Stromal cell of bone marrow (primary cell): ENCODE measurements around the gene HELT.
"Not testable (repeated sequence)": the region's sequence is repeated elsewhere in the genome, so short reads cannot be mapped to it uniquely, and the experiment has no call there.

Experiments used
- DNase-seq: peaks from one replicate; pipeline ENCODE4 v3.0.0-alpha.2; 2012; ENCODE audit warnings: low read depth

HELT gene, protein sequence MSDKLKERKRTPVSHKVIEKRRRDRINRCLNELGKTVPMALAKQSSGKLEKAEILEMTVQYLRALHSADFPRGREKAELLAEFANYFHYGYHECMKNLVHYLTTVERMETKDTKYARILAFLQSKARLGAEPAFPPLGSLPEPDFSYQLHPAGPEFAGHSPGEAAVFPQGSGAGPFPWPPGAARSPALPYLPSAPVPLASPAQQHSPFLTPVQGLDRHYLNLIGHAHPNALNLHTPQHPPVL

DNA sequence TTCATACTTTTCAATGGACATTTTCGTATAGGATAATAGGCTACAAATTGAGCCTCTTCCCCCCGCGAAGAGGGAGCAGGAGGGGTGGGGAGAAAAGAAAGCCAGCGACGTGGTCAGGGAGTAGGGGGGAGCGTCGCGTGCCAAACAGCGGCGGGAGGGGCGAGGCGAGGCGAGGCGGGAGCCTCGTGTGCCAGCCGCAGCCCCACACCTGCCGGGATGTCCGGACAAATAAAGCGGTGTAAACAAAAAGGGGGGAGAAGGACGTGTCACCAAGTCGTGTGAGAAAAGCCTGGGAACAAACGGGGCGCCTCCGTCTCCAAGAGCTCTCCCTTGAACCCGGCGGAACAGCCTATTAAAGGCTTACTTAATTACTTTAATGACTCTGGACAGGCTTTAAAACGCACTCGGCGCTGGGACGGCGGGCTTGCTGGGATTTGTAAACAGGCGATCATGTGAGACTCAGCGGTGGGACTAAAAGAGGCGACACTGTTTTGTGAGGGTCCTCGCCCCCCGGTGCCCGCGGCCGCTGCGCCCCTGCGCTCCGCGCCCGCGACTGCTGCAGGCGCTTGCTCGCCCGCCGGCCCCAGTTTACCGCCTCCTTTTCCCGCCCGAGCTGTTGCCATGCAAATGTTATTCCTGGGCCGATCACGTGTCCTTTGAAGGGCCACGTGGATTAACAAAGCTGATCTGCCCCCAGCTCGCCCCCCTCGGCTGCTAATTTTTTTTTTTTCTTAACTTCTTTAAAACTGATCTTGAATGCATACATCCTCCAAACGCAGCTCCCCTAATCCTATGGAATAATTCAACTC, at the start of gene HELT:
HELT (plus strand) TSS at position 527 of the 809 bp plus-strand sequence. CDS start 439 bp downstream, outside the sequence.
- no peak for DNase-seq

DNA sequence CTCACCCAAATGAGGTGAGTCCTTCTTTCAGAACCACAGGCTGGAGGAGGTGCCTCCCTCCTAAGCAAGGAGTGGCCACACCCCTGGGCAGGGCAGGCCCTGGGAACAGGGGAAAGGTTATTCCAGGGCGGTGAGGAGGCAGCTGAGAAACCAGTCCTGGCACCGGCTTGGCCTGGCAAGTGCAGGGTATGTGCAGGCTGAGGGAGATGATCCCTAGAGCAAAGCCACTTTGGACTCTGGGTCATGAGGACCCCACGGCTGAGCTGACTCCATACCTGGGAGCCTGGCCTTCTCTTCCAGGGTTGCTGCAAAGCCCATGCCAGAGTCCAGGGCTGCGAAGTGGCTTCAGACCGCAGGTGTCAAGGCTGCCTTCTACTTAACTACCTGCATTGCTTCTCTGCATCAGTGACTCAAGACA, 49.5 kb upstream of the HELT start:
- no peak for DNase-seq

DNA sequence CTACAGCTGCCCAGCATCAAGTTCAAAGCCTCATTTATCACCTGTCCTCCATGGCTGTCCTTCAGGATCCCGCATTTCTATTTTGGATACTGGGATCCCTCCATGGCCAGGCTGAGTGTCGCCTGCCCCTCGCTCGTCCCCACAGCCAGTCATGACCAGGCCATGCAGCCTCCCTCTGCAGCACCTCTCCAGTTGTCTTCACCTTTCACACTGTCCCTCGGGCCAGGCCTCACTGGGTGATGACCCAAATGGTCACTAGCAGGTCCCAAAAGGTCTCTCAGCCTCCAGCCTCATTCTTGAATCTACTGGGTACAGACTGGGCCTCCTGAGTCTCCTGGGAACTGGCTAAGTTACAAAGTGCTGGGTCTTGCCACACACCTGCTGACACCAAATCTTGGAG, 48.7 kb upstream of the HELT start:
- no peak for DNase-seq

DNA sequence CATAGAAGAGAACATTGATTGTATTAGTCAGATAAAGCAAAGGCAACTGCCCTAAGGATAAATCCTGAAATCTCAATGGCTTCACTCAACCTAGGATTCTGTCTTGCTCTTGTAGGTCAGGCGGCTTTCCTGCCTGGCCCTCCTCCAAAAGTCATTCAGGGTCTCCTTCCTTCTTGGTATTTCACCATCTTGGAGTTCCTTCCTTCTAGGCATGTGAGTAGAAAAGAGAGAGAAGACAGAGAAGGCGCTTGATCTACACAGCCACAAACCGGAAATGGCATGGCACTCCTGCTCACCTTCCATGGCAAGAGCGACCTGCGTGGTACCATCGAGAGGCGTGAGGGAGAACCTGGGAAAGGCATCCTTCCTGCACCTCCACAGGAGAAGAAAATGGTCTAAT, 45.3 kb upstream of the HELT start:
- no peak for DNase-seq

DNA sequence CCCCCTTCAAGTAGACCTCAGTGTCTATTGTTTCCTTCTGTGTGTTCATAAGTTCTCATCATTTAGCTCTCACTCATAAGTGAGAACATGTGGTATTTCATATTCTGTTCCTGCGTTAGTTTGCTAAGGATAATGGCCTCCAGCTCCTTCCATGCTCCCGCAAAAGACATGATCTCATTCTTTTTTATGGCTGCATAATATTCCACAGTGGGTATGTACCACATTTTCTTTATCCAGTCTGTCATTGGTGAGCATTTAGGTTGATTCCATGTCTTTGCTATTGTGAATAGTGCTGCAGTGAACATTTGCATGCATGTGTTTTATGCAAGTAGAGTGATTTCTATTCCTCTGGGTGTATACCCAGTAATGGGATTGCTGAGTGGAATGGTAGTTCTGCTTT, 41.9 kb upstream of the HELT start:
- not testable (repeated sequence) for DNase-seq

DNA sequence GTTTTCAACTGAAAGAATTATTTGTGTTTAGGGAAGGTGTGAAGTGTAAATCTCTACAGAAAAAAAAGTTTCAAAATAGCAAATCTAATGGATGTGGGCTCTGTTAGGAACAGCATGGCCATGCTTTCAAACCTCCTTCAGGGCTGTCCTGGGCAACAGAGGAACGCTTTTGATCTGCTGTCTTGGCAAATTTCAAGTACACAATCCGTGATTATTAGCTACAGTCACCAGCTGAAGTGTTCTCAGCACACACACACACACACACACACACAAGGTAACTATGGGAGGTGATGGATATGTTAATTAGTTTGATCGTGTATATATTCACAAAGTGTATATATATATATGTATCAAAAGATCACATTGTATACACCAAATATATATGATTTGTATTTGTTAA, 40.5 kb upstream of the HELT start:
- DNase-seq, result no peak

DNA sequence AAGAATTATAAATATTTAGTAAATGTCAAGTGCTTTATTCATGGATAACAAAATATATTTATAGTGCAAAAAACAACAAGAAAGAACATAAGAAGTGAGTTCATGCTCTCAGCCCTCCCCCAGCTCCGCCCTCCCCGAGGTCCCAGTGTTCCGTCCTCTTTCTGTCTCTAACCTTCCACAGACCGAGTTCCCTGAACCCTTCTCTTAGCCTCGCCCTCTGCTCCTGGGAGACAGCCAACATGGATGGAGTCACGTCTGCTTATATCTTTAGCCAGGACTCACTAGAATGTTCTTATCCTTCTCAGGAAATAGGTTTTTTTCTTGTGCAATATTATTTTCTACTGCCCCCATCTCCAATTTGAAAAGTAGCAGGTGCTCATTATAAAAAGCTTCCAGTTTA, 40.1 kb upstream of the HELT start:
- DNase-seq, result no peak

DNA sequence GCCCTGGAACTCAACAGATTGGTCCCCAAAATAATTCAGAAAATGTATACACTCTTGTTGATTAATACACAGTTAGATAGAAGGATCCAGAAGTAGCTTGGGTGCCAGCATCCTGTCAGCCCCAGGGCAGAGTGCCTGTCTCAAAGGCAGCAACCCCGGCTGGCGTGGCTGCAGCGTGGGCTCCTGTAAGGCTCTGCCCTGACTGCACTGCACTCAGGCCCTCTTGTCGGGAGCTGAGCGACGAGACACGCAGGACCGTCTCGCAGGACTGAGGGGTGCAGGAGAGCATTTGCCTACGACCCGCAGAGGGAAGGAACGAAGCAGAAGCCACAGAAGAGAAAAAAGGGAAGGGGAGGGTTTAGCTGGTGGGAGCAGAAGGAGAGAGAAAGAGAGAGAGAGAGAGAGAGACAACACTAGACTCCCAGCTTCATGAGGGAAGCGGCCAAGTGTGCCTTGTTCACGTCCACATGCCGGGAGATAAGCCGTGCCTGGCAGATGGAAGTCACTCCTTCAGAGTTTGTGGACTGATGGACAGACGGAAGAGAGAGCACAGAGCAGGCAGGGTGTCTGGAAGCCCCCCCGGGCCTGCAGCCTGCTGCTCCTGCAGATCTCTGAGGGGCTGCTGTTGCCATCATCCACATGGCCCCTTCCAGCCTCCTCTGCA, 38.7 kb upstream of the HELT start:
- no peak for DNase-seq

DNA sequence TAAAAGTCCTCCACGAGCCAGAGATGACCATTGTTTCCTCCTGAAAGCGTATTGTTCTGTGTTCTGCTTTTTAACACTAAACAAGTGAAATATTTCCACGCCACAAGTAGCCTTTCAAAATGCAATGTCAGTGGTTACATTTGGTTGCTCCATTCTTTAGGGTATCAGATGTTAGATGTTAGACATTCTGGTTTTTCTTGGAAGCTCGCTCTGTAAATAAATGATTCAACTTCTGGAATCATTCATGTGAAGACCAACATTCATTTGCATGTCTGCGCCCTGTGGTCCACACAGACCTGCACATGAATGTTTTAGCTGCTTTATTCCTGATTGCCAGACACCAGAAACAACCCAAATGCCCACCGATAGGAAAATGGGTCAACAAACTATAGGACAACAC, 38.0 kb upstream of the HELT start:
- DNase-seq, result no peak

DNA sequence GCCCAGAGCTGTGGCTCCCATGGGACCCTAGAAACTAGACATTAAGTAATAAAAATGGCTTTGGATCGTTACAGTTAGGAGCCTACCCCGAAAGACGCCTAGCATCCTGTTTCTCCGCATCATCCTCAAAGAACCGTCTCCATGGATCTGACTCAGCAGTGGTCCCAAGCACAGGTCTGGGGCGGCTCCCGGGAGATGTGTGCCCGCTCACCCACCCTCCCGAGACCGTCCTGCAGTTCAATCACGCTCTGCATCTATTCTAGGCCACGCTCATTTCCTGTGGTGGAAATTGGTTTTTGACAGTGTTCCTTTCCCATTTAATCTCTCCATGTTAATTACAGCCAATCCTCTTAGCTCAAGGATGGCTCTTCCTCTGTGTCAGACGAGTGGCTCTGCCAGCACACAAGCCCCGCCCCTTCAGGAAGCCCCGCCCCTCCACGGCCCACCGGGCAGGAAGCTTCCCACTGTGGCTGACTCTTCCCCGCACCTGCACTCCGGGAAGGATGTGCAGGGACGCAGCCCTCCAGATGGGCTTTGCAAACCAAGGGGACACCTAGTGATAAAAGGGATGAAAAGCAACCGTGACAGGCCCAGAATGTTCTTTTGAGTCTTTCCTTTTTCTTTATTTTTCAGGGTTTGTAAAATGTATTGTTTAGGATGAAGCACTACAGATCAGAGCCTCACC, 34.5 kb upstream of the HELT start:
- peak; percentile 13 for DNase-seq

DNA sequence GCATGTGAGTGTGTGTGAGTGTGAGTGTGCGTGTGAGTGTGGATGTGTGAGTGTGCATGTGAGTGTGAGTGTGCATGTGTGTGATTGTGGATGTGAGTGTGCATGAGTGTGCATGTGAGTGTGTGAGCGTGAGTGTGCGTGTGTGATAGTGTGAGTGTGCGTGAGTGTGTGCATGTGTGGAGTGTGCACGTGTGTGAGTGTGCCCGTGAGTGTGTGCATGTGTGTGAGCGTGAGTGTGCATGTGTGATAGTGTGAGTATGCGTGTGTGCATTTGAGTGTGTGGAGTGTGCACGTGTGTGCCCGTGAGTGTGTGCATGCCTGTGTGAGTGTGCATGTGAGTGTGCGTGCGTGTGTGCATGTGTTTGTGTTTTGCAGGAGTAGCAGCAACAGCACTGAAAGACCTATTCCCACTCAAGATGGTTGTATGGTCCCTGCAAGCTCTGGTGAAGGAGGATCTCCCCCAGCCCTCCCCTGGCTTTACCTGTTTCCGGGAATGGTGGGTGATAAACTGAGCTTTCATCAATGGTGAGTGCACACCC, 30.7 kb upstream of the HELT start:
- DNase-seq, result no peak

DNA sequence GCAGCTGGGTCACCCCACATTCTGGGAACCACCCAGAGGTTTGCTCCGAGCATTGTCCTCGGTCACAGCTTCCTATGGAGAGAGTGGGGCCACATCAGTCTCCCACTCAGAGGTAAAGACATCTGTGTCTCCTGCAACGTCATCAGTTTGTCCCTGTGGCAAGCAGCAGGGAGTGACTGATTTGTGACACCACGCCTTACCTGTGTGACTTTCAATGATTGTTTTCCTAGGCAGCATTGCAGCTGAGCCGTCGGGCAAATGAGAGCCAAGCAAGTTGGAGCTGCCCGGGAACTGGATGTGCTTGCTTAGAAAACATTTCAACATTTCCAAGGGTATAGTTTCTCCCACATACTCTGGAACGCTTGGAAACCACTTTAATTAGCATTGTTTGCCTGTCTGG, 29.7 kb upstream of the HELT start:
- DNase-seq, result no peak

DNA sequence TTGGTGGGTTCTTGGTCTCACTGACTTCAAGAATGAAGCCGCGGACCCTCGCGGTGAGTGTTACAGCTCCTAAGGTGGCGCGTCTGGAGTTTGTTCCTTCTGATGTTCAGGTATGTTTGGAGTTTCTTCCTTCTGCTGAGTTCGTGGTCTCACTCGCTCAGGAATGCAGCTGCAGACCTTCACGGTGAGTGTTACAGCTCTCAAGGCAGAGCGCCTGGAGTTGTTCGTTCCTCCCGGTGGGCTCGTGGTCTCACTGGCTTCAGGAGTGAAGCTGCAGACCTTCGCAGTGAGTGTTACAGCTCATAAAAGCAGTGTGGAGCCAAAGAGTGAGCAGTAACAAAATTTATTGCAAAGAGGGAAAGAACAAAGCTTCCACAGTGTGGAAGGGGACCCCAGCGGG, 29.0 kb upstream of the HELT start:
- not testable (repeated sequence) for DNase-seq

DNA sequence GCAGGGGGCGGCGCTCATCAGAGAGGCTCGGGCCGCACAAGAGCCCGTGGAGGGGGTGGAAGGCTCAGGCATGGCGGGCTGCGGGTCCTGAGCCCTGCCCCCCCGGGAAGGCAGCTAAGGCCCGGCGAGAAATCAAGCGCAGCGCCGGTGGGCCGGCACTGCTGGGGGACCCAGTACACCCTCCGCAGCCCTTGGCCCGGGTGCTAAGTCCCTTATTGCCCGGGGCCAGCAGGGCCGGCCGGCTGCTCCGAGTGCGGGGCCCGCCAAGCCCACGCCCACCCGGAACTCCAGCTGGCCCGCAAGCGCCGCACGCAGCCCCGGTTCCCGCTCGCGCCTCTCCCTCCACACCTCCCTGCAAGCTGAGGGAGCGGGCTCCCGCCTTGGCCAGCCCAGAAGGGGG, 28.2 kb upstream of the HELT start:
- DNase-seq, result not testable (repeated sequence)

DNA sequence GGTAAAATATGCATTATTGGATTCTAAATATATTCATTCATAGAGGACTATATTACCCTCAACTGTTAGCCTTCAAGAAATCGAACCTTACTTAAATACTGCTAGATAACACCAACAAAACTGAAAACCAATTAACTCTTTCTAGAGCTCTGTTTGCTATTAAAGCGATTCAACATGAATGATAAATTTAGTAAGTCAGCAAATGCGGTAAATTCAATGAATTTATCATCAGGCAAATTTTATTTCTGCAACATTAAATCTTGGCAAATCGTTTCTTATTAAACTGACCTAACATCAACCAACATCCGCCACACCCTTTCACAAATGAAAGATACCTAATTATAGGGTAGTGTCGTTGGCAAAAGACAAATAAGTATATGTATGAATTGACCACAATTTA, 26.4 kb upstream of the HELT start:
- DNase-seq, result no peak

DNA sequence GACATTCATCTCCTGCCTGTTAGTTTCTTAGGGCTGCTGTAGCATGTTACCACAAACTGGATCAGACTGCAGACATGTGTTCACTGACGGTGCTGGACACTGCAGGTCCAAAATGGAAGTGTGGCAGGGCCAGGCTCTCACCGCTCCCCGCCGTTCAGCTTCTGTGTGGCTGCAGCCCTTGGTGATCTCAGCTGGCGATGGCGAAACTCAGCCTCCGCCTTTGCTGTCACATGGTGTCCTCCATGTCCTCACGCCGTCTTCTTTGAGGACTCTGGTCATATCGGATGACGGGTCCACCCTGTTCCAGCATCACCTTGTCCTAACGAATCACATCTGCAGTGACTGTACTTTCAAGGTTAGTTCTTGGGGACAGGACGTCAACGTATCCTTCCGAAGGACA, 25.9 kb upstream of the HELT start:
- DNase-seq, result no peak

DNA sequence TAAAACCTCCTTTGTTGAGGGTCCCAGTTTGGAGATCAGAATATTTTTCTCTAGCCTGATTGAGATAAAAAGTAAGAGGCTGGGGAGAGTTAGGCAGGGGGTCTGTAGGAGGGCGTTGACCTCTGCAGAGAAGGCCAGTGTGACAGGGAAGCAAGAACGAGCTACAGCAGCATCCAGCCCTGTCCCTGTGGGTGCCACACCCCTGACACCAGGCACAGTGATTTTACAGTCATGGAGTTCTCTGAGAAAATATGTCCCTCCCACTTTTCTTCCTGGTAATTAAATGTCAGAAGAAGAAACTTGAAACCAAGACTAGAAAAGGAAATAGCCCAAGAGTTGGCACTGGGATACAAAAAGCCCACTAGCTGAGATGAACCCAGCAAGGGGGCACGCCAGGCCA, 25.0 kb upstream of the HELT start:
- DNase-seq, result no peak

DNA sequence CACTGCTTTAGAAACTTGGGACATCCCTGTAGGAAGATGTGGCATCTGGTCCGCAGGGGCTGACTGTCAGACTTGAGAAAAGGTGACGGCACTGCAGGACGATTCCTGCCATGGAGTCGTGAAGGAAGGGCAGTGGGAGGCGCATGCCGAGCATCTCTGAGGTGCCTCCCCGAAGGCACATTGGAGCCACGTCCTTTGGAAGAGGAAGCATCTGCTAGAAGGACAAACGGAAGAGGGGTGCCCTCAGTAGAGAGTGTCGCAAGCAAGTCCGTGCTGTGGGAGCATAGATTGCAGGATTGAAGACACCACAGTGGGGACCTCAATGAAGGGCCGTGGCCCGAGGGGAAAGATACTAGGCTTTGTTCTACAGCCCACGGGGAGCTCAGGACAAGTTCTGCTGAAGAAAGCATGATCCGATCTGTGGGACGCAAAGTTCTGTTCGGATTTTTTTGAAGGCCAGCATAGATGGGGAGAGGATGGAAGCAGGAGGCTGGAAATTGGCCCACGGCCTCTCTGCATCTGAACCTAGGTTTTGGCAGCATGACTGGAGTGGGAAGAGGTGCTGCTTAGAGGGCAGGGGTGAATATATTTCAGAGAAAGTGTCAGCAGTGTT, 24.2 kb upstream of the HELT start:
- no peak for DNase-seq

DNA sequence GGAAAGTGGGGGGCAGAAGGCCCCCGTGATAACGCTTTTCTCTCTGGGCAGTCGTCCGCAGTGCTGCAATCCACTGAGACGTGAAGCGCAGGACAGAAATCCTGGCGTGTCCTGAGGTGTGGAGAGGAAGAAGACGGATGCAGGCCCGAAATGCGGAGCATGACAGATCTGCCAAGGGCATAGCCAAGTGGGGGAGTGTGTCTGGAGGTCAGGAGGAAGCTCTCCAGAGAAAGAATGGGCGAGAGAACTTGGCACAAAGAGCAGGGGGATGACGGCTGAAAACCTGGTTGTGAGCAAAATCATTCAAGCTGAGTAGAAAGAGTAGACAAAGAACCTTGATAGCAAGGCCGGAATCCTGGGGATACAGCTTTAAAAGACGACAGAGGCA, 23.7 kb upstream of the HELT start:
- no peak for DNase-seq

DNA sequence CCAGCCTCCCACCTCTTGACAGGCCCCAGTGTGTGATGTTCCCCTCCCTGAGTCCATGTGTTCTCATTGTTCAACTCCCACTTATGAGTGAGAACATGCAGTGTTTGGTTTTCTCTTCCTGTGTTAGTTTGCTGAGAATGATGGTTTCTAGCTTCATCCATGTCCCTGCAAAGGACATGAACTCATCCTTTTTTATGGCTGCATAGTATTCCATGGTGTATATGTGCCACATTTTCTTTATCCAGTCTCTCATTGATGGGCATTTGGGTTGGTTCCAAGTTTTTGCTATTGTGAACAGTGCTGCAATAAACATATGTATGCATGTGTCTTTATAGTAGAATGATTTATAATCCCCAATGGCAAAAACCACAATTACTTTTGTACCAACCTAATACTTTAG, 20.6 kb upstream of the HELT start:
- not testable (repeated sequence) for DNase-seq

DNA sequence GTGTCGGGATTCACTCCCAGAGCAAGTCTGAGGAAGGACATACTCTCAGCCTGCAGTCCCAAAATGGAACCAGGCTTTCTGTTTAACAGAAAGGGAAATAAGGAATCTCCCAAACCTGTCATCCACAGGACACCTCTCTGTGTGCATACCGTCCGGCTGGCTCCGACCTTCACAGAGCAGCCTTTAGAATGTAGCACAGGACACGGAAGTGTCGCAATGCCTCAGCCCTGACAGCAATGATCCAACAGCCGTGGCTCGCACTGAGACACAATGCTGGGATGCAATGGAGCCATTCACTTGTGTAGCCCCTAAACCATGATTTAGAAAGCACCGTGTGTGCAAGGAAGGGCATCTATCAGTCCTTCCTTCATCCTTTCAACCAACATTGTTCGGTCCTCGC, 15.5 kb upstream of the HELT start:
- no peak for DNase-seq
